GM18499 (cell line): ENCODE results near the gene C10orf143.

Experiments used
- ATAC-seq: cut with Tn5 transposase; IDR thresholded peaks from one replicate; pipeline ENCODE4 v1.9.1; 2021; ENCODE audit warnings: moderate number of reproducible peaks; ENCODE audit not compliant: insufficient read depth, unreplicated experiment

The C10orf143 gene

DNA sequence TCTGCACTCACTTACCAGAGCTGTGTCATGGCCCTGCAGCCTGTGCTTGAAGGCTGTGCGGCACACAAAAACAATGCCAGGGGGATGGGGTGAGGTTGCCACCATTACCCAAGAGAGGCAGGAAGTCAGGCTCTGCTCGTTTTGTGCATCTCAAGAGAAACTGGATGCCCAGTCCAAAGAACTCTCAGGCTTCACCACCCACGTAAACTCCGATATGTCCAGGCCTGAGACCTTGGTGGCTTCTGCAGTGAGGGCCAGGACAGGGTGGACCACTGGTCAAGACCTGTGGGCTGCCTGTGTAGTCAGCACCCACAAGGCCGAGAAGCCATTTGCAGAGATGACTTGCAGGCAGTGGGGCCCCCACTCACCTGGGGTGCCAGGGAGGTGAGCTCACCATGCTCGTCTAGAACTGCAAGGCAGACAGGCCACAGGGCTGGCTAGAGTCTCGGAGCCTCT is 91.9 kb downstream of the C10orf143 start:
- ATAC-seq = no peak

DNA sequence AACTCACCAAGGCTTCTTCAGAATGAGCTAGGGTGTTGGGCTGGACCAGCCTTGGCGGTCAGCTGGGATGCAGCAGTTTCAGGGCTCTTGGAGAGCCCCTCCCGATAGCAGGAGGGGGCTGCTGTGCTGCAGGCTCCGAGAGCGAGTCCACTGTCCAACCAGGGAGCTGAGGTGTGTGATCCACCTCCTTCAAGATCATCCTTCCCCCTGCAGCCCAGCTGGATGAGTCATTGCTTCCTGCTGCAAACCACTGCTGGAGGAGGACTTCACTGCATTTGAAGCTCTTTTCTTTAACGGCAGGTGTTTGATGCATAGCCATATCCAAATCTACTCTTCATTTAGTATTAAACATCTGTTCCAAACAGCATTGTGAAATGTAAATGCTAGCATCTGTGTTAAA is 92.4 kb downstream of the C10orf143 start:
- ATAC-seq = no peak

DNA sequence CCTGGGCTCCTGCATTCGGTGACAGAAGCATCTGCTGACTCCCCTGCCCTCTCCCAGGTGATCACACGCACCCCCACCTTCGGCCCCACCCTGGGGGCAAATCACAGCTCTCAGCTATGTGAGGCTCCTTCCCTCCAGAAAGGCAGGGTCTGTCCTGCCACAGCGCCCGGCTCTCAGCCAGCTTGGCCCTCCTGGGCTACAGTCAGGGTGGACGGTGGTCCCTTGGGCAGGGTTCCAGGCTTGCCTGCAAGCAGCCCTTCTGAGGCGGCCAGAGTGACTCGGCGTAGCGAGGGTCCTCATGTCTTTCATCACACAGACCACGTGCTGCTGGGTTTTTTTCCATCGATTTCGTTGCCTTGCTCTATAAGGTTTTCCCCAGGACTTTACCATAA is 93.0 kb downstream of the C10orf143 start:
- ATAC-seq = no peak

DNA sequence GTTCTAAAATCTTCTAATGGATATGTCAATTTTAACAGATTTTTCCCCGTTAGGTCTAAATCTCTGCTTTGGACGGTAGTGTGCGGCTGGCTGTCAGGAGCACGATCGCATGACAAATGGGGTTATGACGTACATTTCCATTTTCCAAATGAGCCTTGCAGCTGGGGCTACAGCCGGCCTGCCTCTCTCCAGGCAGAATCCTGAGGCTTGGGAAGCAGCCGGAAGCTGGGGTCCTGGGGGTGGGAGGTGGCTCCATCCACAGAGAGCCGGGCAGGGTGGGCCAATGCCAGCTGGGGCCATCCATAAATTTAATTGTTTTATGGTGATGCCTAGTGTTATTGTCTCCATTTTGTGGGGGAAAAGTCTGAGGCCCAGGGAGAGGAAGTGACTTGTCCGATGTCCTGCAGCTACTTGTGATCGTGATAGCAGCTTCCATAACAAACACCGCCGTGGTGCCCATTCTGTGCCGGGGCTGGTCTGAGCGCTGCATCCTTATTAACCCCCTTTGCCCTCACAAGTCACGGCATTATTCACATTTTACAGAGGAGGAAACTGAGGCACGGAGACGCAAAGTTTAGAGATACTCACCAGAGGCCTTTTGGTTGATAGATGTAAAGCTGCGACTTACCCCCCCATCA is 93.5 kb downstream of the C10orf143 start:
- no peak for ATAC-seq

DNA sequence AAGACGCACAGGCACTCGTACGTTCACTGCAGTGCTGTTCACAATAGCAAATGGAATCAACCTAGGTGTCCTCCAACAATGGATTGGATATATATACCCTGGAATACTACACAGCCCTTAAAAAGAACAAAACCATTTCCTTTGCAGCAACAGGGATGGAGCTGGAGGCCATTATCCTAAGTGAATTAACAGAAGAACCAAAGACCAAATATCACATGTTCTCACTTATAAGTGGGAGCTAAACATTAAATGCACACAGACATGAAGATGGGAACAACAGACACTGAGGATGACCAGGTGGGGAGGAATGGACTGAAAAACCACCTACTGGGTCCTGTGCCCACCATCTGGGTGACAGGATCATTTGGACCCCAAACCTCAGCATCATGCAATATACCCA is 94.5 kb downstream of the C10orf143 start:
- ATAC-seq = no peak

DNA sequence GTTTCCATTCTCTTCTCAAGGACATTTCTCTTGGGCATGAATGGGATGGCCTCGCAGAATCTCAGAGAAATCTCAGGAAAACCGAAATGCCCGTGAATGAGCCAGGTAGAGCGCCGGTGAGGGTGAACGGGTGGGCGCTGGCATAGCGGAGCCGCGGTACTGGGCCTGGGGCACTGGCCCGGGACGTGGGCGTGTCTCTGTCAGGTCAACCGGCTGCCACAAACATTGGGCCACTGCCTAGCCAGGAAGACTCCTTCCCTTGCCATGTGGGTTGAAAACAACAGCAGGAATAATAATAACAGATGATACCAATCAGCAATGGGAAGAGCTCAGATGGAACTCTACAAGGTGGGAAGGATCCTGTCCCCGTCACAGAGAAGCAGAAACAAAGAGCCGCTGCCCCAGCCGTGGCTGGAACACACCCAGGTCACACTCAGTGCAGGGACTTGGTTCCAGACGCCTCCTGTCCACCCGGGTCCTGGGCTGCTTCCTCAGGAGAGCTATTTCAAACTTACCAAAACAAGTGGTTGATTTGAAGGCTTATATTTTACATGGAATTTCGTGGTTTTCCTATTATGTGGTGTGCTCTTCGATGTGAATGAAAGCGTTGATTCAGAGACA is 95.4 kb downstream of the C10orf143 start:
- no peak for ATAC-seq

DNA sequence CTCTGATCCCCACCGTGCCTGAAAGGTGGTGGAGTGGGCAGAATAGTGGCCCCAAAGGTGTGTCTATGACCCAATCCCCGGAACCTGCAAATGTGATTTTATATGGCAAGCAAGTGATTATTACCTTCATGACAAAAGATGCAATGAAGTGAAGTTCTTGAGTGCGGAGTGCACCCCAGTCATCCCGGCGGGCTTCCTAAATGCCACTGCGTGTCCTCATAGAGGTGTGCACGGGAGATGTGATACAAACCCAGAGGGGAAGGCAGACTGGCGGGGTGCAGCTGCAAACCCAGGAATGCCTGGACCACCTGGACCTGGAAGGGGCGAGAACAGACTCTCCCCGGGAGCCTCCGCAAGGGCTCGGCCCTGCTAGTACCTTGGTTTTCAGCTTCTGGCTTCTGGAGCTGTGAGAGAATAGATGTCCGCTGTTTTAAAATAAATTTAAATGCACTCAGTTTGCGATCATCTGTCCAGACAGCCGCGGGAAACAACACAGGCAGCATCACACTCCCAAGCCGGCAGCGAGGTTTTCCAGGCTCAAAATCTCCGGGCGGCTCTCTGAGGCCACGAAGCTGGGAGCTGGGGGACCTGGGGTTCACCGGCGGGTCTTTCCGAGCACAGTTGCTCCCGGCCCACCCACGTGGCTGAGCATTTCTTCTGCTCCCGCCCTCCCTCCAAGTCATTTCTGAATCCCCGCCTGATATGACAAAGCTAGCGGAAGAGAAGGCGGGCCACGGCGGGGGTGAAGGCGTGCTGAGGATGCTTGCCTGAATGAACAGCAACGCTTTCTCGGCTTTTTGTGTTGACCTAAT is 96.2 kb downstream of the C10orf143 start:
- no peak for ATAC-seq
